B cell (primary cell): ENCODE results near the gene YIPF7.

Experiments
- EZH2 ChIP-seq: IDR thresholded peaks from 2 replicates; pipeline ENCODE4 v1.6.1; 2012; ENCODE audit warnings: borderline replicate concordance, low read depth, mild to moderate bottlenecking, moderate library complexity, low read length; ENCODE audit not compliant: insufficient read depth, poor library complexity, severe bottlenecking
- TF ChIP-seq, protein P1 (sequence below): fragments of 200-600 bp; IDR thresholded peaks from one replicate; pipeline ENCODE4 v1.8.0; 2022; ENCODE audit warnings: antibody characterized with exemption, mild to moderate bottlenecking

DNA sequence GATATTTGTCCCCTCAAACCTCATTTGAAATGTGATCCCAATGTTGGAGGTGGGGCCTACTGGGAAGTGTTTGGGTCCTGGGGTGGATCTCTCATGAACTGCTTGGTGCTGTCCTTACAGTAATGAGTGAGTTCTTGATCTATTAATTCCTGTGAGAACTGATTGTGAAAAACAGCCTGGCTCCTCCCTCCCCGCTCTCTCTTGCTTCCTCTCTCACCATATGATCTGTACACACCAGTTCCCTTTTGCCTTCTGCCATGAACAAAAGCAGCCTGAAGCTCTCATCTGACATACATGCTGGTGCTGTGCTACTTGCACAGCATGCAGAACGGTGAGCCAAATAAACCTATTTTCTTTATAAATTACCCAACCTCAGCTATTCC is 11.2 kb upstream of the YIPF7 start:
- TF ChIP-seq, protein P1, sequence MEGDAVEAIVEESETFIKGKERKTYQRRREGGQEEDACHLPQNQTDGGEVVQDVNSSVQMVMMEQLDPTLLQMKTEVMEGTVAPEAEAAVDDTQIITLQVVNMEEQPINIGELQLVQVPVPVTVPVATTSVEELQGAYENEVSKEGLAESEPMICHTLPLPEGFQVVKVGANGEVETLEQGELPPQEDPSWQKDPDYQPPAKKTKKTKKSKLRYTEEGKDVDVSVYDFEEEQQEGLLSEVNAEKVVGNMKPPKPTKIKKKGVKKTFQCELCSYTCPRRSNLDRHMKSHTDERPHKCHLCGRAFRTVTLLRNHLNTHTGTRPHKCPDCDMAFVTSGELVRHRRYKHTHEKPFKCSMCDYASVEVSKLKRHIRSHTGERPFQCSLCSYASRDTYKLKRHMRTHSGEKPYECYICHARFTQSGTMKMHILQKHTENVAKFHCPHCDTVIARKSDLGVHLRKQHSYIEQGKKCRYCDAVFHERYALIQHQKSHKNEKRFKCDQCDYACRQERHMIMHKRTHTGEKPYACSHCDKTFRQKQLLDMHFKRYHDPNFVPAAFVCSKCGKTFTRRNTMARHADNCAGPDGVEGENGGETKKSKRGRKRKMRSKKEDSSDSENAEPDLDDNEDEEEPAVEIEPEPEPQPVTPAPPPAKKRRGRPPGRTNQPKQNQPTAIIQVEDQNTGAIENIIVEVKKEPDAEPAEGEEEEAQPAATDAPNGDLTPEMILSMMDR, result no peak
- no peak for TF ChIP-seq EZH2
